Sciatic nerve (tissue), 2 donors: ENCODE data around the gene GPS1. TPM values are rescaled to one million over a fixed set of nuclear protein-coding genes. Genes with fewer than 3 reads are reported as not detected.
"Not testable (repeated sequence)": the region's sequence is repeated elsewhere in the genome, so short reads cannot be mapped to it uniquely, and the experiment has no call there.

Experiments used
- ATAC-seq: fragments of 200-7000 bp; cut with Tn5 transposase; one replicate; pipeline ENCODE4 v1.9.1; 2020; ENCODE audit warnings: mild to moderate bottlenecking, moderate library complexity
- DNase-seq: peaks from one replicate; pipeline ENCODE4 v3.0.0-alpha.2; 2020; ENCODE audit warnings: low spot score
- intact Hi-C: fragments of 100-400 bp; cut with DNase I; formaldehyde crosslinking; loops from one replicate; pipeline ENCODE4 v1.14.2; 2022
- total RNA-seq: library from RNA; stranded (reverse); fragmentation: NEBNext Ultra II Directional; extraction: Animal tissue kit (Norgen Biotek cat#: 25700); gene quantifications from one replicate; pipeline ENCODE4 v1.2.1, GENCODE V29; 2021
- donor health status: DM: no; HTN: no; CAD: no.
- donor health status: DM: no; HTN: no; CAD: no.

Gene GPS1
- total RNA-seq, 1 donor from 2014 or later = 68.2 TPM

DNA sequence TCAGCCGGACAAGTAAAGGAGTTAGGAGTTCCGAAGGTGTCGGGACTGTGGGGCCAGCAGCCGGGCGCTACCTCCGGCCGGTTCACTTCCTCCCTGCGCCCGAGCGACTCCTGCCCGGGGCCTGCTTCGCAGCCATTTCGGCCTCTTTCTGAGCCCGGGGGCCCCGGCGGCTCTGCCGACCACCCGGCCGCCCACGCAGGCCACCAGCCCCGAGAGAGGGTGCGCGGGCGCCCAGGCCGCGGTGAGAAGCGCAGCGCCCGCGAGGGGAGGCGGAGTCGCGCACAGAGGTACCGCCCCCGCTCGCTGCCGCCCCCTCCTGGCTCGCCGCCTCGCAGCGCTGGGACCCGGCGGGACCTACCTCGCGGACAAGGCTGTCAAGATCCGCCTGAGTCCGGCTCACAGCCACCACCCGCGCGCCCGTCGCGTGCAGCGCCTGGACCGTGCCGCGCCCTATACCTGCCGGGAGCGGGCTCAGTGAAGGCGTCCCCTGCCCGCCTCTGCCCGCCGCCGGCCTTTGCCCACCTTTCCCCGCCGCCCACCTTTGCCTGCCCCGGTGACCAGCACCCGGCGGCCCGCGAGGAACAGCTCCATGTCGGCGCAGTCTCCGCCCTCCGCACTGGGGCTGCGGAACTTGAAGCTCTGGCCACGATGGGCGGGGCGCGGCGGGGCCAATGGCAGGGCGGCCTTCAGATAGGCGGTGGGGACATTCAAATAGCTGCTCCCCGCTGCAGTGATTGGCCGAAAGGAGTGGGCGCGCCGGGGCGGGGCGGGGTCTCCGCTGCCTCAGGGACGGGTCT lies 14.4 kb upstream of the GPS1 start, which contains the start of gene DCXR:
DCXR (minus strand) TSS at position 606 of the 797 bp plus-strand sequence; CDS start at position 591, 15 bp downstream.
- ATAC-seq = peak; percentile 97
- intact Hi-C loops = loop anchor here (10.0 kb wide), 1 partner anchor 48 kb away; no protein-coding TSS in a partner anchor

DNA sequence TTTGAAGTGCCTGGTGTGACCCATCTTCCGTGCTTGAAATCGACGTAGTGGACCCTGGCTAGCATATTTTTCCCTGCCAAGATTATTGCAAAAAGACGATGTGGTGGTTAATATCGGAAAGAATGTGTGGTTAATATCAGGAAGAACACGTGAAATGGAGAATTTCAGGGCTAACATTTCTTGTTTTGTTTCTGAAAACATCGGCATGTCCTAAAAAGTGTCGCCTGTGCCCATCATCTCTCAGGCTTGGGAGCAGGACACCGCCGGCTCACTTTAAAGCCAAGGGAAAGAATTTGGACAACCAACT lies 13.9 kb upstream of the GPS1 start:
- intact Hi-C loops = loop anchor here (10.0 kb wide), 1 partner anchor 47 kb away; no protein-coding TSS in a partner anchor
- DNase-seq = no peak
- ATAC-seq = no peak

More for the DNA sequence above, 14.4 kb upstream of the GPS1 start, which contains the start of gene DCXR:
- peak; percentile 97 for DNase-seq

GRCh38 chr17:82038796-82039409 lies 12.8 kb upstream of the GPS1 start:
- intact Hi-C loops = loop anchor here (10.0 kb wide), 1 partner anchor 46 kb away; no protein-coding TSS in a partner anchor
- DNase-seq, ATAC-seq: not testable (repeated sequence)

- intact Hi-C loops = loop anchor here (10.0 kb wide), 2 partner anchors 45 to 275 kb away; partner anchors contain the start of gene CD7
- DNase-seq (no peak), ATAC-seq (no peak)
These were observed 11.9 kb upstream of the GPS1 start for GRCh38 chr17:82039695-82040299.

GRCh38 chr17:82041144-82041814 lies 10.4 kb upstream of the GPS1 start:
- intact Hi-C loops = loop anchor here (10.0 kb wide), 1 partner anchor 274 kb away; the partner anchor contains the start of gene CD7
- no peak for DNase-seq
- no peak for ATAC-seq

DNA sequence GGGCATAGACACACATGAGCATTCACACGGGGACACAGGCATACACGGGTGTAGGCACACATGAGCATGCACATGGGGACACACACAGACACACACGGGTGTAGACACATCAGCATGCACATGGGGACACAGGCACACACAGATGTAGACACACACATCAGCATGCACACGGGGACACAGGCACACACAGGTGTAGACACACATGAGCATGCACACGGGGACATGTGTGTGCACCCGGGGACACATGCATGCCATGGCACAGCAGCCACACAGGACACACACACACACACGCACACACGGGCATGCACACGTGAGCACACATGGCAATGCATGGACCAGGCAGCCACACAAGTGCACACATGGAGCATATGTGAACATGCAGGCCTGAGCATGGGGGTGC lies 9.0 kb upstream of the GPS1 start:
- DNase-seq (no peak), ATAC-seq (no peak)
- intact Hi-C loops = loop anchor here (10.0 kb wide), 1 partner anchor 272 kb away; the partner anchor contains the start of gene CD7

DNA sequence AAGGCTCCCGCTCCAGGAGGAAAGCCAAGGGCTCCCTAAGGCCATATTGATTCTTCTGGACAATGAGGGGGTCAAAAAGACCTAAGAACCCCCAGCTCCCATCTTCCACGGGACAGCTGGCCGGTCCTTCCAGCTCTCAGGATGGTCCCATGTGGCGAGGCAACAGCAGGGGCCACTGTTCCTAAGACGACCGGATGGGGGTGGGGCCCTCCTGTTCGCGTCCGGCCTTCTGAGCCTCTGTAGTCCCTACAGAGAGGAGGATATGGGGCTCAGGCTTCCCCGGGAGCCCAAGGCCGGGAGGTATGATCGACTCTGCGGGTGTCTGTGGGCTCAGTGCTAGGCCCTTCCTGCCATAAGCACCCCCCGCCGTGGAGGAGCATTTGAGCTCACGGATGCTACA lies 8.2 kb upstream of the GPS1 start:
- ATAC-seq (no peak), DNase-seq (no peak)
- intact Hi-C loops = loop anchor here (10.0 kb wide), 1 partner anchor 271 kb away; the partner anchor contains the start of gene CD7

DNA sequence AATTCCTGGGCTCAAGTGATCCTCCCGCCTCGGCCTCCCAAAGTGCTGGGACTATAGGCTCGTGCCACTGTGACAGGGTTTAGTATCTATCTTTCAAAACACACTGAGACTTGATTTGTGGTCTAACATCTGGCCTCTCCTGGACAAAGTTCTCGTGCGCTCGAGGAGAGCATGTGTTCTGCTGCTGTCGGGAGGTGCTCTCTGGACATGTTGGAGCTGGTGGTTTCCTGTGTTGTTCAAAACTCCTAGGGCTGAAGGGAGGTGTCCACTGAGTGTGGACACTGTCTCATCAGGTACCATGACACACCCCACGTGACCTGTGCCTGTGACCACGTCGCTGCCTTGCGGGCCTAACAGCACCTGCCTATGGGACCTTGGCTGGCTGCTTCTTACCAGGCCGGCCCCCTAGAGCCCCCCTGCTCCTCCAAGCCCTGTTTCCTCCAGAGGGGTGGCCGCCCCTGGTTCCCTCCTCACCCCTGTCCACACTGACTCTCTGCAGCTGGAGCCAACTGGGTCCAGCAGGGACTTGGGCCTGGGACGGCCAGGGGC lies 5.7 kb upstream of the GPS1 start:
- DNase-seq (no peak), ATAC-seq (no peak)
- intact Hi-C loops = loop anchor here (10.0 kb wide), 1 partner anchor 269 kb away; the partner anchor contains the start of gene CD7

DNA sequence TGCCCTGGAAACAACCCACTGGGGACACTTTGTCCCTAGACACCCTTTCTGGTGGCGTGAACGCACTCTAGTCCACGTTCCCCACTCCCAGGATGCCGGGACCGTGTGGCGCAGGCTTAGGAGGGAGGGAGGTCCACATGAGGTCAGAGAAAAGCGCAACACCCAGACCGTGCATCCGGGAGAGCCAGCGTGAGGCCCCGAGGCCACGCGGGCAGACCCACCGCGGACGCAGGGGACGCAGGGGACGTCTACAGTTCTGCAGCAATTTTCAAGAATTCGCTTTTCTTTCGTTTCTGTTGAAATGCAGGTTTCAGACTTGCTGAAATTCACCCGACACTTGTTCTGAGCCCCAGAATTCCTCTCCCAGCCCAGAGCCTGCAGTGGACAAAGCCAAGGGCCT lies 4.8 kb upstream of the GPS1 start:
- no peak for DNase-seq
- intact Hi-C loops = loop anchor here (10.0 kb wide), 1 partner anchor 268 kb away; the partner anchor contains the start of gene CD7
- no peak for ATAC-seq

DNA sequence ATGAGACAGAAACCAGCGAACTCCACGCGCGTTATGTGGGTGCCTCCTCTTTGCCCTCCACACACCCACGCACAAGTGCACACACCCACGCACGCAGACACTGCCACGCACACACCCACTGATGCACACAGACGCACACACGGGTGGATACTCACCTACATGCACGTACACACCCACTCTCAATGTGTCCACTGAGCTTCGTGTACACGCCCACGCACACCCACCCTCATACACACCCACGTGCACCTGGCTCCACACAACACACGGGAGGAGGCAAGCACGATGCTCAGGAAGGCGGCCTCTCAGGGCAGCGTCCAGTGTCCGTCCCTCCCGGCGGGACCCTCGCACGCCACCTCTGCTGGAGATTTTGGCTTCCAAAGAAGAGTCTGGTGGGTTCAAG lies 4.3 kb upstream of the GPS1 start:
- DNase-seq (no peak), ATAC-seq (no peak)
- intact Hi-C loops = loop anchor here (10.0 kb wide), 1 partner anchor 267 kb away; the partner anchor contains the start of gene CD7

- no peak for DNase-seq
- ATAC-seq = no peak
- intact Hi-C loops = loop anchor here (10.0 kb wide), 1 partner anchor 267 kb away; the partner anchor contains the start of gene CD7
These were observed 3.7 kb upstream of the GPS1 start for GRCh38 chr17:82047914-82048570.

- intact Hi-C loops = loop anchor here (10.0 kb wide), 1 partner anchor 266 kb away; the partner anchor contains the start of gene CD7
- DNase-seq = no peak
- ATAC-seq = no peak
These were observed 3.1 kb upstream of the GPS1 start for GRCh38 chr17:82048571-82048971.

GRCh38 chr17:82049106-82049505 lies 2.6 kb upstream of the GPS1 start:
- DNase-seq = no peak
- no peak for ATAC-seq
- intact Hi-C loops = loop anchor here (10.0 kb wide), 1 partner anchor 266 kb away; the partner anchor contains the start of gene CD7

GRCh38 chr17:82049521-82049971 lies 2.2 kb upstream of the GPS1 start:
- intact Hi-C loops = loop anchor here (10.0 kb wide), 1 partner anchor 265 kb away; the partner anchor contains the start of gene CD7
- ATAC-seq (no peak), DNase-seq (no peak)

- no peak for ATAC-seq
- DNase-seq = no peak
- intact Hi-C loops = no loop called here
These were observed 1.4 kb upstream of the GPS1 start for GRCh38 chr17:82050152-82050760.

GRCh38 chr17:82050761-82051641 lies 697 bp upstream of the GPS1 start:
- DNase-seq (no peak), ATAC-seq (peak; percentile 28)
- intact Hi-C loops = no loop called here
